HG03066 (cell line): ENCODE data around the gene IGSF22.

ENCODE experiments used
- ATAC-seq: cut with Tn5 transposase; IDR thresholded peaks from one replicate; pipeline ENCODE4 v1.9.1; 2021; ENCODE audit warnings: low read depth; ENCODE audit not compliant: unreplicated experiment

Gene IGSF22

GRCh38 chr11:18726040-18726439 is at the start of gene IGSF22:
Gene IGSF22, minus strand, starts transcription at chr11:18726188. Its CDS starts 1,952 bp downstream, at chr11:18724236.
- ATAC-seq: no peak

DNA sequence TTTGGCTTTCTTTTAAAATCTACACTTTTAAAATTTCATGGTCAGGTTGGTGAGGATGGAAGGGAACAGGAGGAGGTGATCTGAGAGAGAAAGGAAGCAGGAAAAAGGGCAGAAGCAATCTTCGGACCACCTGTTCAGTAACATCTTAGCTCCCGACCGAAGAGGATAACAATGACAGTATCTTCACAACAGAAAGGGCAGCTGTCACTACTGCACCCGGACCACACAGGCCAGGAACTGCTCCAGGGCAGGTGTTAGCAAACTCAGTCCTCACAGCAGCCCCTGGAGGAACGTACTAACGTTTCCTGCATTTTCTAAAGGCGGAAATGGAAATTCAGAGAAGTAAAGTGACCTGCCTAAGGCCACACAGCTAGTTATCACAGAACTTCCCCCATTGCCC is 48.8 kb upstream of the IGSF22 start:
- no peak for ATAC-seq

GRCh38 chr11:18773681-18774080 is 47.7 kb upstream of the IGSF22 start:
- ATAC-seq: no peak

GRCh38 chr11:18773104-18773503 is 47.1 kb upstream of the IGSF22 start:
- ATAC-seq: no peak

- no peak for ATAC-seq
Measured at GRCh38 chr11:18772211-18772610, 46.2 kb upstream of the IGSF22 start.

DNA sequence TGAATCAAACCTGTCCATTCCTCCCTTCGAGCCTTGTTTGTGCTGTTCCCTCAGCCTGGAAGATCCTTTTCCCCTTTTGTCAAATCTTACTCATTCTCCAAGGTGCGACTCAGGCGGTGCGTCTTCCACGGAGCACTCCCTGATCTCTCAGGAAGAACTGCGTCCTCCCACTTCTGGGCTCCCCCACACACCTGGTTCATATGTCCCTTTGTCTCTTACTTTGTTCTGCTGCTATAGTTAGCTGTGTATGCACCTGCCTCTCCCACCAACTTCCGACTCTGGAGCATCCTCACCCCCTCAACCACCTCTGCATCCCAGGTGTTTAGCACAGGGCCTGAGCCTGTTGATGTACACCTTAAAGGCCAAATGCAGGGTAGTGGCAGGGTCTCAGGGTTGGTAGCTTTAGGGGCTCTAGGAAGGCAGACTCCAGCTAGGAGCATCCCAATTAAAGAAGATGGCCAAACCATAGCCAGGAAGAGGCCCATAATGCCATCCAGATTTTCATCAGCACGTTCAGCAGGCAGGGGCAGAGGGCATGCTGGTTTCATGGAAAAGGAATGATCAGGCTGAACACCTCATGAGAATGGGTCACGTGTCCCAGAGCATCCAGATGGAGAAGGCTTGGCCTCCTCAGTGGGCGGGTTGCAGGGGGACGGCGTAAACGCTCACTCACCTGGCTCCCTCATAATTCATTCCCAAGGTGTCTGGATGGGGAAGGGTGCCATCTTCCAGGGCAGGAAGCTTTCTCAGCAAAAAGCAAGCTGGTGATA is 45.5 kb upstream of the IGSF22 start:
- ATAC-seq: no peak

- ATAC-seq: no peak
Measured at GRCh38 chr11:18770479-18771125, 44.6 kb upstream of the IGSF22 start.

DNA sequence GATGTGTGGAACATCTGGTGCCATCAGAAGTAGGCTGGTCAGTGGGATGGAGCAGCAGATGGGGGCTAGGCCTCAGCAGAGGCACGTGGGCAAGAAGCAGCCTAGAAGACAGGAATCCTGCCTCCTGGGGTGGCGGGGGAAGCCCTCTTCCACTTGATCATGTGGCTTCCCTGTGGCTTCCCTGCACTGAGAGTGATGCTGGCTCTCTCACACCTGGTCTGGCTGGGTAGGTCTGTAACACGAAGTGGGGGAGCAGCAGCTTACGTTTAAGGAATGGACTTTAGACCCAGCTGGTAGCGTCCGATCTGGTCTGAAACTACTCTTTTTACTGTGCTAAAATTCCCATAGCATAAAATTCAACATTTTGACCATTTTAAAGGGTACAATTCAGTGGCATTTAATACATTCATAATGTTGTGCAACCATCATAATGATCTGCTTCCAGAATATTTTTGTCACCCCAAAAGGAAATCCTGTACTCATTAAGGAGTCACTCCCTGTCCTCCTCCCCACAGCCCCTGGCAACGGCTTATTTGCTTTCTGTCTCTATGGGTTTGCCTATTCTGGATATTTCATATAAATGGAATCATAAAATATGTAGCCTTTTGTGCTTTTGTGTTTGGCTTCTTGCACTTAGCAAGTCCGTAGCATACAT is 43.9 kb upstream of the IGSF22 start:
- peak; percentile 28 for ATAC-seq

GRCh38 chr11:18768978-18769377 is 43.0 kb upstream of the IGSF22 start:
- no peak for ATAC-seq

DNA sequence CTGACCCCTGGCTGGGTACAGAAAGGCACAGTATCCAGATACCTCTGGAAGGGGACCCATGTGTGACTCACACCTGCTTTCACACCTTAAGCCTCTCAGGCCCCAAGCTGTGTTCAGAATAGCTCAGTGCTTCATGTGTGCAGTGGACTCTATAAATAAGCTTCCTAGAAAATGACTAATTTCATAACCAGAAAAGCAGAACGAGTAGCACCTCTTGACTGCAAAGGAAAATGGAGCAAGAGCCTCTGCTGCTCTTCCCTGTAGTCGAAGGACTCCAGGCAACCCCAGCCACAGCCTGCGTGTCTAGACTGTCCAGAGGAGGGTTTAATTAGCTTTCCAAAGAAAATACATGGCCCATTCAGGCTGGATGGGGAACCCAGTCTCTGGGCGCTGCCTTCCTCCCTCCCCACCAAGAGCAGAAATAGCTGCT is 42.5 kb upstream of the IGSF22 start:
- ATAC-seq: peak; percentile 91

GRCh38 chr11:18766015-18766414 is 40.0 kb upstream of the IGSF22 start:
- ATAC-seq: no peak

DNA sequence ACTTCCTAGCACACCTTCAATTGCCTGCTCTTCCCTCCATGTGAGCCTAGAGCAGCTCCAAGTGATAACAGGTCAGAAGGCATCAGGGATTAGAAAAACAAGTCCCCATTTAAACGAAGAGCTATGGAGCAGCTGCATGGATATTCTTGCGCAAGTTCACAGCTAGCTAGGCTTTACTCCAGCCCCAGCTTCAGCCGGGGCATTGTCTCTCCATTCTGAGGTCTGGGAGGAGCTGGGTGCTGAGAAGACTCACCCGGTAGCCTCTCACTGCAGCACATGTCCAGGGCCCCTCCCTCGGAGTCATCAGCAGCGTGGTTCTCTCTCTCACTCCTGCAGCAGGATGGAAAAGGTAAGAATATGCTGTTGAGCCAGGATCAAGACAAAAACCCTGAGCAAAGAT is 39.6 kb upstream of the IGSF22 start:
- no peak for ATAC-seq

- ATAC-seq: no peak
Measured at GRCh38 chr11:18761741-18762140, 35.8 kb upstream of the IGSF22 start.

GRCh38 chr11:18761144-18761543 is 35.2 kb upstream of the IGSF22 start:
- no peak for ATAC-seq

DNA sequence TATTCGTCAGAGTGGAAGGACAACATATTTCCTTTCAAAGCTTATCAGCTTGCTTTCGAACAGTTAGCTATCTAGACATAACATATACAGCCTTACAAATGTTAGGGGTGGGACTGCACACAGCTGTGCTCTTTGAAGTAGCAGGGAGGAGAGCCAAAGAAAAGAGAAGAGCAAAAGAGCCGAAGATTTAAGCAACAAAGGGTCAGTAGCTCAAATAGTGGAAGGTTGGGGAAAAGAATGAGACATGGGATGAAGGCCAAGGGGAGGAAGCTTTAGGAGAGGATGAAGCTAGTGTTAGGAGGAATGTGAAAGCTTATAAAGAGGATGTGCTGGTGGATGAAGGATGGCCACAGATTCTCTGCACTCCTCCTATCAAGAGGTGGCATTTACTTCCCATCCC is 31.8 kb upstream of the IGSF22 start:
- no peak for ATAC-seq

DNA sequence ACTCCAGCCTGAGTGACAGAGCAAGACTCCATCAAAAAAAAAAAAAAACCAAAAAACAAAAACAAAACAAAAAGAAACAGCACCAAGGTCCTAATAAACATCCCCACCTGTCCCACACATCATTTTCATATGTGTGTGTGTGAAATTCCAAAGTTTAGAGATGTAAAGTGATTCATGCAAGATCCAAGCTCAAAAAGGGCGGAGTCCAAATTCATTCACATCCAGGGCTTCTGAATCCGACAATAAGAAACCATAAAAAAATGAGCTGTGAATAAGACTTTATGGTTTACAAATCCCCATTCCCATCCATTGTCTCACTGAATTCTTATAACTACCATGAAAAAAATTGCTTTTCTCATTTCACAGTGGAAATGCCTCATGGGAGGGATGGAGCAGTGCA is 30.9 kb upstream of the IGSF22 start:
- no peak for ATAC-seq

- no peak for ATAC-seq
Measured at GRCh38 chr11:18754308-18754707, 28.3 kb upstream of the IGSF22 start.

GRCh38 chr11:18752502-18752901 is 26.5 kb upstream of the IGSF22 start:
- no peak for ATAC-seq

- no peak for ATAC-seq
Measured at GRCh38 chr11:18750944-18751343, 25.0 kb upstream of the IGSF22 start.

- ATAC-seq: no peak
Measured at GRCh38 chr11:18749681-18750319, 23.8 kb upstream of the IGSF22 start.

GRCh38 chr11:18748766-18749365 is 22.9 kb upstream of the IGSF22 start:
- no peak for ATAC-seq
